ENCODE measurements around the gene TNFRSF19.
"Not testable (repeated sequence)": the region's sequence is repeated elsewhere in the genome, so short reads cannot be mapped to it uniquely, and the experiment has no call there.

- not testable (repeated sequence) for TF ChIP-seq ARNT (IDR thresholded peaks at IDR 0.05); STAG1 (CRISPR knock-in tag; IDR thresholded peaks at IDR 0.05); ZBTB33 (CRISPR knock-in tag; IDR thresholded peaks at IDR 0.05); POLR2A (IDR thresholded peaks at IDR 0.05; ENCODE audit: insufficient read depth in 1 of 2, low read depth in 2 of 2, low read length in 2 of 2)
These were observed 40.3 kb upstream of the TNFRSF19 start for GRCh38 chr13:23529926-23530325.
